MM.1S (cell line): ENCODE data around the gene ABCC4.

Experiments
- DNase-seq: peaks from one replicate; pipeline ENCODE4 v3.0.0-alpha.2; 2015
- H2AFZ ChIP-seq: fragments of 300-600 bp; sonication (generic); 2 replicates; pipeline ENCODE4 v1.6.0; 2016; ENCODE audit warnings: antibody characterized with exemption, low read length
- H3F3A ChIP-seq: fragments of 300-600 bp; sonication (generic); 2 replicates; pipeline ENCODE4 v1.6.1; 2016; ENCODE audit warnings: mild to moderate bottlenecking, antibody characterized with exemption, low read length, moderate library complexity, mixed read lengths; ENCODE audit not compliant: insufficient read depth
- H3K27ac ChIP-seq: fragments of 300-600 bp; sonication (generic); 2 replicates; pipeline ENCODE4 v1.5.1; 2016; ENCODE audit warnings: mild to moderate bottlenecking, low read length
- H3K27me3 ChIP-seq: fragments of 300-600 bp; sonication (generic); replicated peaks from 2 replicates; pipeline ENCODE4 v1.6.0; 2016; ENCODE audit warnings: low read length; ENCODE audit not compliant: insufficient read depth
- H3K36me3 ChIP-seq: fragments of 300-600 bp; sonication (generic); replicated peaks from 2 replicates; pipeline ENCODE4 v1.6.1; 2016; ENCODE audit warnings: mild to moderate bottlenecking, low read length, mixed read lengths; ENCODE audit not compliant: insufficient read depth
- H3K4me1 ChIP-seq: fragments of 300-600 bp; sonication (generic); 2 replicates; pipeline ENCODE4 v1.6.1; 2016; ENCODE audit warnings: low read length, mixed read lengths
- H3K4me2 ChIP-seq: fragments of 300-600 bp; sonication (generic); 2 replicates; pipeline ENCODE4 v1.6.0; 2016; ENCODE audit warnings: low read depth, low read length
- H3K4me3 ChIP-seq: fragments of 300-600 bp; sonication (generic); 2 replicates; pipeline ENCODE4 v1.5.1; 2016; ENCODE audit warnings: low read length, mixed read lengths
- H3K79me2 ChIP-seq: fragments of 300-600 bp; sonication (generic); 2 replicates; pipeline ENCODE4 v1.6.1; 2016; ENCODE audit warnings: mixed run types, low read length, mixed read lengths
- H3K9ac ChIP-seq: fragments of 300-600 bp; sonication (generic); 2 replicates; pipeline ENCODE4 v1.6.1; 2016; ENCODE audit warnings: low read length, mixed read lengths
- H3K9me2 ChIP-seq: fragments of 300-600 bp; sonication (generic); replicated peaks from 2 replicates; pipeline ENCODE4 v1.6.1; 2016; ENCODE audit warnings: mild to moderate bottlenecking, low read length, mixed read lengths; ENCODE audit not compliant: insufficient read depth
- H3K9me3 ChIP-seq: fragments of 300-600 bp; sonication (generic); replicated peaks from 2 replicates; pipeline ENCODE4 v1.6.1; 2016; ENCODE audit warnings: mild to moderate bottlenecking, low read length, mixed read lengths; ENCODE audit not compliant: insufficient read depth
- H4K20me1 ChIP-seq: fragments of 300-600 bp; sonication (generic); 2 replicates; pipeline ENCODE4 v1.6.1; 2016; ENCODE audit warnings: mild to moderate bottlenecking, low read length, moderate library complexity, mixed read lengths; ENCODE audit not compliant: insufficient read depth
- EZH2 ChIP-seq: fragments of 300-600 bp; sonication (generic); optimal IDR thresholded peaks from 2 replicates; pipeline ENCODE3; 2017; ENCODE audit warnings: low read depth, mild to moderate bottlenecking, antibody characterized with exemption, low read length, mixed read lengths
- EZH2phosphoT487 ChIP-seq: fragments of 300-600 bp; sonication (generic); IDR thresholded peaks from 2 replicates; pipeline ENCODE4 v1.6.1; 2018; ENCODE audit warnings: antibody characterized with exemption, low read length
- TF ChIP-seq, protein P1 (sequence below): fragments of 300-600 bp; sonication (generic); IDR thresholded peaks from 2 replicates; pipeline ENCODE4 v1.5.1; 2016; ENCODE audit warnings: antibody characterized with exemption, low read length, mixed read lengths

The ABCC4 gene

GRCh38 chr13:95207769-95208366 lies 93.4 kb downstream of the ABCC4 start:
- no peaks in the 10 kb centered on the region for H3K36me3 ChIP-seq
- no peak overlapping the region for H3K27ac ChIP-seq
- H3K27me3 ChIP-seq: no peaks in the 10 kb centered on the region
- H2AFZ ChIP-seq: no peak overlapping the region
- TF ChIP-seq EZH2 (no peak), EZH2phosphoT487 (no peak)
- TF ChIP-seq, protein P1, sequence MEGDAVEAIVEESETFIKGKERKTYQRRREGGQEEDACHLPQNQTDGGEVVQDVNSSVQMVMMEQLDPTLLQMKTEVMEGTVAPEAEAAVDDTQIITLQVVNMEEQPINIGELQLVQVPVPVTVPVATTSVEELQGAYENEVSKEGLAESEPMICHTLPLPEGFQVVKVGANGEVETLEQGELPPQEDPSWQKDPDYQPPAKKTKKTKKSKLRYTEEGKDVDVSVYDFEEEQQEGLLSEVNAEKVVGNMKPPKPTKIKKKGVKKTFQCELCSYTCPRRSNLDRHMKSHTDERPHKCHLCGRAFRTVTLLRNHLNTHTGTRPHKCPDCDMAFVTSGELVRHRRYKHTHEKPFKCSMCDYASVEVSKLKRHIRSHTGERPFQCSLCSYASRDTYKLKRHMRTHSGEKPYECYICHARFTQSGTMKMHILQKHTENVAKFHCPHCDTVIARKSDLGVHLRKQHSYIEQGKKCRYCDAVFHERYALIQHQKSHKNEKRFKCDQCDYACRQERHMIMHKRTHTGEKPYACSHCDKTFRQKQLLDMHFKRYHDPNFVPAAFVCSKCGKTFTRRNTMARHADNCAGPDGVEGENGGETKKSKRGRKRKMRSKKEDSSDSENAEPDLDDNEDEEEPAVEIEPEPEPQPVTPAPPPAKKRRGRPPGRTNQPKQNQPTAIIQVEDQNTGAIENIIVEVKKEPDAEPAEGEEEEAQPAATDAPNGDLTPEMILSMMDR: no peak
- no peak overlapping the region for H3K4me2 ChIP-seq
- no peaks in the 10 kb centered on the region for H3F3A ChIP-seq
- H3K9me3 ChIP-seq: no peaks in the 10 kb centered on the region
- no peaks in the 10 kb centered on the region for H3K79me2 ChIP-seq
- no peak for DNase-seq
- no peak overlapping the region for H3K9ac ChIP-seq
- no peaks in the 10 kb centered on the region for H3K4me1 ChIP-seq
- H3K4me3 ChIP-seq: no peak overlapping the region
- H3K9me2 ChIP-seq: no peaks in the 10 kb centered on the region
- no peaks in the 10 kb centered on the region for H4K20me1 ChIP-seq

GRCh38 chr13:95206116-95206515 lies 95.1 kb downstream of the ABCC4 start:
- TF ChIP-seq EZH2: no peak
- TF ChIP-seq, protein P1: no peak
- TF ChIP-seq EZH2phosphoT487: no peak
- Histone ChIP-seq H2AFZ (no peak overlapping the region), H3F3A (no peaks in the 10 kb centered on the region), H3K9ac (no peak overlapping the region), H3K4me1 (no peaks in the 10 kb centered on the region), H3K36me3 (no peaks in the 10 kb centered on the region), H3K79me2 (no peaks in the 10 kb centered on the region), H3K27ac (no peak overlapping the region), H3K9me2 (no peaks in the 10 kb centered on the region), H3K4me2 (no peak overlapping the region), H3K9me3 (no peaks in the 10 kb centered on the region), H4K20me1 (no peaks in the 10 kb centered on the region), H3K4me3 (no peak overlapping the region), H3K27me3 (no peaks in the 10 kb centered on the region)
- no peak for DNase-seq

DNA sequence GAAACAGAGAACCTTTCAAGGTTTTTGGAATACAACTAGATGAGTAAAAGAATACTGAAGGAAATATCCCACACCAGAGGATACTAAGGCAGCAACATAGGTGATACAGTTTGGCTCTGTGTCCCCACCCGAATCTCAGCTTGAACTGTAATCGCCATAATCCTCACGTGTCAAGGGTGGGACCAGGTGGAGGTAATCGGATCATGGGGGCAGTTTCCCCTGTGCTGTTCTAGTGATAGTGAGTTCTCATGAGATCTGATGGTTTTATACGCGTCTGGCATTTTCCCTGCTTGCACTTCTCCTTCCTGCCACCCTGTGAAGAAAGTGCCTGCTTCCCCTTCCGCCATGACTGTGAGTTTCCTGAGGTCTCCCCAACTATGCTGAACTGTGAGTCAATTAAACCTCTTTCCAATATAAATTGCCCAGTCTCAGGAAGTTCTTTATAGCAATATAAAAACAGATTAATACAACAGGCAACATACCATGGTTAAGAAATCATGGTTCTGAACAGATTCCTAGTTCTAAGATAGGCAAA lies 97.0 kb downstream of the ABCC4 start:
- Histone ChIP-seq H3K4me1 (no peaks in the 10 kb centered on the region), H3K79me2 (no peaks in the 10 kb centered on the region), H3K9me3 (no peaks in the 10 kb centered on the region), H3K4me2 (no peak overlapping the region), H2AFZ (no peak overlapping the region), H3K27me3 (no peaks in the 10 kb centered on the region), H3K27ac (no peak overlapping the region), H4K20me1 (no peaks in the 10 kb centered on the region), H3K4me3 (no peak overlapping the region), H3K9me2 (no peaks in the 10 kb centered on the region), H3K36me3 (no peaks in the 10 kb centered on the region), H3K9ac (no peak overlapping the region), H3F3A (no peaks in the 10 kb centered on the region)
- DNase-seq: no peak
- TF ChIP-seq EZH2phosphoT487 (no peak), EZH2 (no peak)
- TF ChIP-seq, protein P1: no peak
